Measurements from ENCODE around the gene KRT76. TPM values are rescaled to one million over a fixed set of nuclear protein-coding genes. Genes with fewer than 3 reads are reported as not detected.

Gene KRT76
- total RNA-seq, 1 experiment from 2014 or later = not detected

- Histone ChIP-seq H3K36me3 (ENCODE audit: low read depth, low read length) (no peaks in the 10 kb centered on the region), H3K27ac (ENCODE audit: low read length) (no peak overlapping the region), H3F3A (ENCODE audit: low read length, unreplicated experiment) (no peaks in the 10 kb centered on the region), H3K4me3 (ENCODE audit: low read length) (no peak overlapping the region), H3K27me3 (ENCODE audit: low read length) (peaks cover 11% of the 10 kb centered on the region; the same call in 1 of the 2 replicates), H3K4me2 (ENCODE audit: low read length) (no peak overlapping the region), H3K79me2 (ENCODE audit: low read length) (no peaks in the 10 kb centered on the region), H3K9me2 (replicated peaks; ENCODE audit: low read length) (no peaks in the 10 kb centered on the region), H2AFZ (ENCODE audit: low read length) (no peak overlapping the region), H3K9ac (ENCODE audit: low read length) (no peak overlapping the region), H3K9me3 (ENCODE audit: low read length) (peaks cover 3% of the 10 kb centered on the region; the same call in 1 of the 2 replicates), H4K20me1 (ENCODE audit: low read length) (no peaks in the 10 kb centered on the region), H3K4me1 (ENCODE audit: insufficient read depth, low read length) (no peaks in the 10 kb centered on the region)
- BruUV-seq (replicated peaks) = no TSS peak
- TF ChIP-seq EZH2 (IDR thresholded peaks at IDR 0.05; ENCODE audit: low read length, unreplicated experiment) (no peak), CTCF (conservative IDR thresholded peaks at IDR 0.05; ENCODE audit: low read depth, low read length) (no peak), EZH2phosphoT487 (IDR thresholded peaks at IDR 0.05; ENCODE audit: borderline replicate concordance, low read length) (no peak)
- DNase-seq (no peak), ATAC-seq (no peak)
- CTCF ChIA-PET = no interaction called here
- POLR2A ChIA-PET (ENCODE audit: unreplicated experiment) = no interaction called here
- intact Hi-C loops (cut with micrococcal nuclease) = no loop called here
These were observed 21.6 kb downstream of the KRT76 start for GRCh38 chr12:52755533-52755932.

GRCh38 chr12:52754135-52754534 lies 23.0 kb downstream of the KRT76 start:
- no peak overlapping the region for H3K4me2 ChIP-seq (ENCODE audit: low read length)
- H3K9ac ChIP-seq (ENCODE audit: low read length) = no peak overlapping the region
- H3K9me3 ChIP-seq (ENCODE audit: low read length) = no peaks in the 10 kb centered on the region
- H3K27ac ChIP-seq (ENCODE audit: low read length) = no peak overlapping the region
- H3K9me2 ChIP-seq (replicated peaks; ENCODE audit: low read length) = no peaks in the 10 kb centered on the region
- no peaks in the 10 kb centered on the region for H3F3A ChIP-seq (ENCODE audit: low read length, unreplicated experiment)
- peaks cover 25% of the 10 kb centered on the region for H3K27me3 ChIP-seq (ENCODE audit: low read length)
- ATAC-seq (no peak), DNase-seq (no peak)
- H3K4me3 ChIP-seq (ENCODE audit: low read length) = no peak overlapping the region
- no peaks in the 10 kb centered on the region for H3K79me2 ChIP-seq (ENCODE audit: low read length)
- H4K20me1 ChIP-seq (ENCODE audit: low read length) = no peaks in the 10 kb centered on the region
- BruUV-seq (replicated peaks) = no TSS peak
- TF ChIP-seq EZH2phosphoT487 (IDR thresholded peaks at IDR 0.05; ENCODE audit: borderline replicate concordance, low read length) (no peak), EZH2 (IDR thresholded peaks at IDR 0.05; ENCODE audit: low read length, unreplicated experiment) (no peak), CTCF (conservative IDR thresholded peaks at IDR 0.05; ENCODE audit: low read depth, low read length) (no peak)
- ChIA-PET CTCF (no interaction called here), POLR2A (ENCODE audit: unreplicated experiment) (no interaction called here)
- intact Hi-C loops (cut with micrococcal nuclease) = no loop called here
- no peaks in the 10 kb centered on the region for H3K4me1 ChIP-seq (ENCODE audit: insufficient read depth, low read length)
- no peaks in the 10 kb centered on the region for H3K36me3 ChIP-seq (ENCODE audit: low read depth, low read length)
- H2AFZ ChIP-seq (ENCODE audit: low read length) = no peak overlapping the region

GRCh38 chr12:52753283-52753682 lies 23.9 kb downstream of the KRT76 start:
- no TSS peak for BruUV-seq (replicated peaks)
- H3K4me3 ChIP-seq (ENCODE audit: low read length) = no peak overlapping the region
- TF ChIP-seq CTCF (conservative IDR thresholded peaks at IDR 0.05; ENCODE audit: low read depth, low read length) = no peak
- TF ChIP-seq EZH2 (IDR thresholded peaks at IDR 0.05; ENCODE audit: low read length, unreplicated experiment) = no peak
- TF ChIP-seq EZH2phosphoT487 (IDR thresholded peaks at IDR 0.05; ENCODE audit: borderline replicate concordance, low read length) = no peak
- no peak overlapping the region for H3K27ac ChIP-seq (ENCODE audit: low read length)
- no peak overlapping the region for H2AFZ ChIP-seq (ENCODE audit: low read length)
- no peak overlapping the region for H3K9ac ChIP-seq (ENCODE audit: low read length)
- CTCF ChIA-PET = no interaction called here
- no peaks in the 10 kb centered on the region for H3K9me3 ChIP-seq (ENCODE audit: low read length)
- POLR2A ChIA-PET (ENCODE audit: unreplicated experiment) = no interaction called here
- intact Hi-C loops (cut with micrococcal nuclease) = no loop called here
- no peaks in the 10 kb centered on the region for H3K9me2 ChIP-seq (replicated peaks; ENCODE audit: low read length)
- no peaks in the 10 kb centered on the region for H3K4me1 ChIP-seq (ENCODE audit: insufficient read depth, low read length)
- ATAC-seq = no peak
- H3K79me2 ChIP-seq (ENCODE audit: low read length) = no peaks in the 10 kb centered on the region
- peaks cover 33% of the 10 kb centered on the region for H3K27me3 ChIP-seq (ENCODE audit: low read length)
- H4K20me1 ChIP-seq (ENCODE audit: low read length) = no peaks in the 10 kb centered on the region
- H3K4me2 ChIP-seq (ENCODE audit: low read length) = no peak overlapping the region
- no peak for DNase-seq
- H3K36me3 ChIP-seq (ENCODE audit: low read depth, low read length) = no peaks in the 10 kb centered on the region
- H3F3A ChIP-seq (ENCODE audit: low read length, unreplicated experiment) = no peaks in the 10 kb centered on the region

Data from PC-3 (cell line).